DOHH2 (cell line): ENCODE data around the gene NCAN.

Source experiments
- CTCF ChIP-seq: fragments of 200-600 bp; sonication (generic); IDR thresholded peaks from one replicate; pipeline ENCODE4 v1.5.1; 2014; ENCODE audit warnings: antibody characterized with exemption, mild to moderate bottlenecking, low read depth, low read length; ENCODE audit not compliant: poor library complexity, severe bottlenecking
- EZH2phosphoT487 ChIP-seq: fragments of 200-600 bp; sonication (generic); IDR thresholded peaks from 2 replicates; pipeline ENCODE4 v1.6.1; 2017; ENCODE audit warnings: borderline replicate concordance, mild to moderate bottlenecking, antibody characterized with exemption, low read length, moderate library complexity, mixed read lengths

GRCh38 chr19:19207637-19208572 lies 3.9 kb upstream of the NCAN start:
- no peak for TF ChIP-seq CTCF
- TF ChIP-seq EZH2phosphoT487, result no peak
